Fibroblast of gingiva (primary cell): Measurements from ENCODE around the gene RSPH10B2.
"Not testable (repeated sequence)": the region's sequence is repeated elsewhere in the genome, so short reads cannot be mapped to it uniquely, and the experiment has no call there.

Experiments
- DNase-seq: peaks from one replicate; pipeline ENCODE4 v3.0.0-alpha.2; 2011; ENCODE audit warnings: low read depth

Gene RSPH10B2

GRCh38 chr7:6843092-6843491, 89.2 kb downstream of the RSPH10B2 start:
- DNase-seq, result not testable (repeated sequence)

GRCh38 chr7:6843654-6844053, 89.8 kb downstream of the RSPH10B2 start:
- not testable (repeated sequence) for DNase-seq

- DNase-seq, result not testable (repeated sequence)
Measured at GRCh38 chr7:6845971-6846449, 92.1 kb downstream of the RSPH10B2 start.

- not testable (repeated sequence) for DNase-seq
Measured at GRCh38 chr7:6847751-6848150, 93.8 kb downstream of the RSPH10B2 start.
